ENCODE measurements around the gene CLCNKB.
"Not testable (repeated sequence)": the region's sequence is repeated elsewhere in the genome, so short reads cannot be mapped to it uniquely, and the experiment has no call there.

Gene CLCNKB

GRCh38 chr1:16015960-16016901 is 27.4 kb upstream of the CLCNKB start:
- DNase-seq: no peak

DNA sequence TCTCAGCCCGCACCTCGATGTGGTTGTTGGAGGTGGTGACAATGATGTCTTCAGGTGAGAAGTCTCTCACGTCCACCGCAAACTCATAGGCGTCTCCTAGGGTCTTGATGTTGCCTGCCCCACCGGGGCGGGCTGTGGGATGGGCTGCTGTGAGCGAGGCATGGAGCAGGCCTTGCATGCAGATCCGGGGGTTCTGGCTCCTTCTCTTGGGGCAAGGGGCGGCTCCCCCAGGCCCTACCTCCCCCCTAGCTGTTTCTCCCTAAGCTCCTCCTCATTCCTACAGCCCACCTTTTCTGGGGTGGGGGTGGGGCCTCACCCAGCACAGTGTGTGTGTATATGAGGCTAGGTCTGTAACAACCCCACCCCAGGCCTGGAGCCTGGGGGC is 26.5 kb upstream of the CLCNKB start:
- DNase-seq: no peak

GRCh38 chr1:16017461-16018303 is 25.9 kb upstream of the CLCNKB start, which contains the start of gene HSPB7:
TSS of gene HSPB7 (minus strand) at chr1:16018043. CDS start at chr1:16017963, 80 bp downstream.
- no peak for DNase-seq

DNA sequence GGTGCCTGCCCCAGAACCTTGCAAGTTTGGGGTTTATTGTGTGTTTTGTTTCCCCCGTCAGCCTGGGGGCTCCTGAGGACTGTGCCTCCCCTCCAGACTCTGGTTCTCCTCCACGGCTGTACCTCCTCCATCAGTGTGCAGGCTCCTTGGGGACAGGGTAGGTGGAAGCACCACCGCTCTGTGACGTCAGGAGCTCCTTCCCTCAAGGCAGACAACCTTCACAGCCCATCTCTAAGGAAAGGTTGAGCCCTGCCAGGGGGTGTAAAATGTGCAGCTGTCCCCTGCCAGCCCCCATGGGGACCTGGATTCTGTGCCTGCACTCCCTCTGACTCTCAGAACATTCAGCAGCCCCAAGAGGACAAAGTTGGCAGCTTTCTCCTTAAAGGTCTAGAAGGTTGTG is 25.3 kb upstream of the CLCNKB start:
- DNase-seq: no peak

- DNase-seq: no peak
Measured at GRCh38 chr1:16018749-16019643, 24.6 kb upstream of the CLCNKB start.

GRCh38 chr1:16019644-16020277 is 23.8 kb upstream of the CLCNKB start:
- DNase-seq: no peak

DNA sequence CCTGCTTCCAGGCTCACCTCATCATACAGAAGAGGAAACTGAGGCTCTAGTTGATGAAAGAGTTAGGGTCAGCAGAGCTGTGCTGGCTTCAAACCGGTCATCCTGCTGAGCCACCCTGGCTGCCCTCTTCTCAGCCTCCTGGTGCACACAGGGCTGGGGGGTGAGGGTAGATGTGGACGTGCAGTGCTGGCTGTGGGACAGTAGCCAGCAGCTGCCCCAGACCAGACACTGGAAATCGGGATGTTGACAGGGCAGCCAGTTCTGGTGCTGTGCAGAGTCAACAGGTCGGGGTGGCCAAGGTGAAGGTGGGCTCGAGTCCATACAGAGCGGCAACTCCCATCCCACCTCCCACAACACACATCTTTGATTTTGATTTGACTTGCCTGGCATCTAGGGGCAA is 23.3 kb upstream of the CLCNKB start:
- no peak for DNase-seq

- not testable (repeated sequence) for DNase-seq
Measured at GRCh38 chr1:16020878-16021277, 22.7 kb upstream of the CLCNKB start.

DNA sequence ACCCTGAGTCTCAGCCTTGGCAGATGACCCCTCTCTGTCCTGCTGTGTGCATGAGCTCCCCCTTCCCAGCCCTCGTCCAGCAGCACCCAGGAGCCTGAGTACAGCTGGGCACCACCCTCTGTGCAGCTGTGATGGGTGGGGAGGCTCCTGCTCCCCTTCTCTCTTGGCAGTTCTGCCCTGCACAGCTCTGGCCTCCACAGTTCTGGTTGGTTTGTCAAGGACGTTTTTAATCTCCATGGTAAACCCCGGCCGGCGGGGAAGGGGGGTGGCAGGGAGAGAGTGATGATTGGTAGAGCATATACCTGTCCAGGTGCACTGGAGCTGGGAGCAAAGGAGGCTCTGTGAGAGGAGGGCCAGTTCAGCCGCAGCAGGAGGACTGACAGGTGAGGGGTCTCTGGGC is 21.9 kb upstream of the CLCNKB start, which contains the start of gene CLCNKA:
TSS of gene CLCNKA (plus strand) at position 356 of the 400 bp plus-strand sequence. CDS start 584 bp downstream, outside the sequence.
- DNase-seq: no peak

DNA sequence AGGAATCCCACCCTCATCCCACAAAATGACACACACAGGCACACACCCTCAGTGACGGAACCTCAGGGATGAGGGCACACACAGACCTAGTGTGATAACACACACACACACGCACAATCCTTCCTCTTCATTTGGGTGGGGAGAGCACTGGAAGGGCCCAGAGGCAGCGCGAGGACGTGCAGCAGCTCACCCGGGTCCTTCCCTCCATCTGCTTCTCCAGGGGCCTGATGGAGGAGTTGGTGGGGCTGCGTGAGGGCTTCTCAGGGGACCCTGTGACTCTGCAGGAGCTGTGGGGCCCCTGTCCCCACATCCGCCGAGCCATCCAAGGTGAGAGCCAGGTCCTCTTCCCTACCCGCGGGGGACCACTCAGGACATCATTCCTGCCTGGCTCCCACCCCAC is 21.2 kb upstream of the CLCNKB start:
- no peak for DNase-seq

DNA sequence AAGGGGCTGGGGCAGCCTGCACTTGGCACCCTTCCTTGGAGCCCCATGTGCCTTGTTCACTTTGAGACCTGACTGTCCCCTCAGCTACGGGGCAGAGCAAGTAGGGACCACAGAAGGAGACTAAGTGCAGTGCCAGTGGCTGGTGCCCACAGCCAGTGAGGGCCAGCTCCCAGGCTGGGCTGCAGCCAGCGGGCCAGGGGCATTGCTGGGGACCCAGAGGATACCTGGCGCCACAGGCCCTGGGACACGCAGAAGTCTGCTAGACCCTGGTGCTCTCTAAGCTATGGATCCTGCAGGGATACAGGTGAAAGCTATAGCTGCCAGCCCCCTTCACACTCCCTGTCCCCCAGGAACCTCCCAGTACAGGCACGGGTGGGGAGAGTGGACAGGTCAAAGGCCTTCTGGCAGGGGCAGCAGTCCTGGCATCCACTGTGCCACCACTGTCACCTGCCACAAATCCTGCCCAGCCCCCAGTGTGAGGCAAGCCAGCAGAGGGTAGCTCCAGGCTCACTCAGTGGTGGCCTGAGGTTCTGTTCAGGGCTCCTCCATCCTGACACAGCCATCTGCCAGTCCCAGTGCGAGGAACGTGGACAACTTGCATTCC is 20.4 kb upstream of the CLCNKB start:
- DNase-seq: no peak

GRCh38 chr1:16026302-16026701 is 17.3 kb upstream of the CLCNKB start:
- DNase-seq: not testable (repeated sequence)

DNA sequence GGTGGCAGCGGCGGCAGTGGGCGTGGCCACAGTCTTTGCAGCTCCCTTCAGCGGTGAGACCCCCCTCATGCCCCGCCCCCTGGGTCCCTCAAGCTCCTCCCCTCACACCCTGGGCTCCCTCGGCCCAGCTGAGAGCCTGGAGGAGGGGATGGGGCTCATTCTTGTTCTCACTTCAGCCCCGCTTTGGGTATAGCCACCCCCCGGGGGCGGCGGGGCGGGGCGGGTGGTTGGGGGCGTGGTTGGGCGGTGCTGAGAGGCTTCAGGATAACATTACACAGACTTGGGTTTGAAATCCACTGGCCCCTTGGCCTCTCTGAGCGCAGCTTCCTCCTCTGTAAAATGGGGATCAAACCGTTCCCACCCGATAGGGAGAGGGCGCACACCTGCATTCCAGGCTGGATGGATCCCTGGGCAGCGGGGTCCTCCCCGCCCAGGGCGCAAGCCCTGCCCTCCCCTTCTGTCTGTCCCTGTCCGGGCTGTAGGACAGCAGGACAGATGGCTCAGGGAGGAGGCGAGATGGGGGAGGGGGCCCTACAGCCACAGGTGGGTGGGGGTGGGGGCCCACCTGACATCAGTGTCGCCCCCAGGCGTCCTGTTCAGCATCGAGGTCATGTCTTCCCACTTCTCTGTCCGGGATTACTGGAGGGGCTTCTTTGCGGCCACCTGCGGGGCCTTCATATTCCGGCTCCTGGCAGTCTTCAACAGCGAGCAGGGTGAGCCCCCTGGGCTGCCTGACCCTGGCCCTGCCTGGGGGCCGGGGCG is 16.7 kb upstream of the CLCNKB start:
- DNase-seq: peak; percentile 16 to 51

DNA sequence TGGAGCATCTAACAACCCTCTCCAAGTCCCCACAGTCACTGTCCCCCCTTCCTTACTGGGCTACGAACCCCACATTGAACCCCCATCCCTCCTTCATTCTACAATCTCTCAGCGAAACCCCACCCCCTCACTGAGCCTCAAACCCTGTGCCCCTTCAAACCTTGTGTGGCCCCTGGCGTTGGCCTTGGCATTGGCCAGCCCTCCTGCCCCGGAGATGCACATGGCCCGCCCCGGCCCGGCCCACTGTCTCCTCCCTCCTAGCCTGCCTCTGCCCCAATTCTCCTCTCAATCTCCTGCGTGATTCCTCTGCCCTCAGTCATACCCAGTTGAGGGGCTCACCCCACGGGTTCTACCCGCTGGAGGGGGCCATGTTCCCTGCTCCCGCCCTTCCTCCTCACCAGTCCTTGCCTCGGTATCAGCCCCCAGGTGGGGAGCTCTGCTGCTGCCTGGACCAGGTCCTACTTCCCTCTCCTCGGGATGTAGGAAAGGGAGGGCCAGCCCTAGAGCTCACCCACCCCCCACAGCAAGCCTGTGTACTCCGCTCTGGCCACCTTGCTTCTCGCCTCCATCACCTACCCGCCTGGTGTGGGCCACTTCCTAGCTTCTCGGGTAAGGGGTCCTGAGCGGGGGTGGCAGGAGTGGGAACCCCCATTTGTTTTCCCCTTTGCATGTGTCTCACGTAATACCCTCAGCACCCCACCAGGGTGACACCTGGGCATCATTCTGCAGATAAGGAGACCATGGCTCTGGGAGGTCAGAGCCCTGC is 15.2 kb upstream of the CLCNKB start:
- no peak for DNase-seq

- DNase-seq: not testable (repeated sequence)
Measured at GRCh38 chr1:16029003-16029268, 14.6 kb upstream of the CLCNKB start.

DNA sequence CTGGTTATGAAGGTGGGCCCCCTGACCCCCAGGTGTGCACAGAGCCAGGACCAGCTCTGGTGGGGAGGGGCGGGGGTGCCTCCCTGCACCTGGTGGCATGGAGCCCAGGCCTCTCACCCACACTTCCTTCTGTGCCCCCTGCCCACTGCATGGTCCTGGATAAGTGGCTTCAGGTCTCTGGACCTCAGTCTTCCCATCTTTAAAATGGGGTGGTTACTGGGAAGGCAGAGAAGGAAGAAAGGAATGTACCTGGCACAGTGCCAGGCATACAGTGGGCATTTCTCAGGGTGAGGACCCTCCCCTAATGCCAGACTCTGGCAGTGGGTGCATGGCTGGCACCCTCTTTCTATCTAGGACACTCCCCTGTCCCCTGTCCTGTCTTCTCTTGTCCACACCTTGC is 14.3 kb upstream of the CLCNKB start:
- no peak for DNase-seq

DNA sequence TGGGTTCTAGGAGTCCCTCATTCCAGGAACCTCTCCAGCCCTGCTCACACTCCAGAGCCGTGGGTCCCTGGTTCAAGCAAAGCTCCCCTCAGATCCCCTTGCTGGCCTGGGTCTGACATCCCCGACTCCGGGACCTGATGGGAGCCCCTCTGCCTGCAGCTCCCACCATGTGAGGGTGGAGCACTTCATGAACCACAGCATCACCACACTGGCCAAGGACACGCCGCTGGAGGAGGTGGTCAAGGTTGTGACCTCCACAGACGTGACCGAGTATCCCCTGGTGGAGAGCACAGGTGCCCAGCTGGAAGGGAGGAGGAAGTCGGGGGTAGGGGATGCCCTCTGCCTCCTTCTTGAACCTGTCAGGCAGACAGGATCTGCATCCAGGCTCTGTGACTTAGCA is 12.0 kb upstream of the CLCNKB start:
- DNase-seq: no peak

- peak; percentile 42 for DNase-seq
Measured at GRCh38 chr1:16032388-16033102, 11.0 kb upstream of the CLCNKB start.

- DNase-seq: not testable (repeated sequence)
Measured at GRCh38 chr1:16033103-16033632, 10.4 kb upstream of the CLCNKB start.

Data from activated CD4-positive, alpha-beta T cell treated with anti-CD3 and anti-CD28 coated beads for 4 hours (primary cell).